Ascending aorta (tissue), 2 donors: ENCODE measurements around the gene IL1RN. TPM values are rescaled to one million over a fixed set of nuclear protein-coding genes. Genes with fewer than 3 reads are reported as not detected.

ENCODE experiments used
- DNase-seq, 2 donors: peaks; one replicate each; pipeline ENCODE4 v3.0.0-alpha.2; 2019; ENCODE audit warnings: low spot score in 2 of 2
- H3K27ac ChIP-seq, 2 donors: fragments of 200-600 bp; sonication (generic); one replicate each; pipeline ENCODE4 v1.5.1; 2016 to 2017; ENCODE audit warnings: mild to moderate bottlenecking in 1 of 2
- H3K27me3 ChIP-seq: fragments of 200-600 bp; sonication (generic); one replicate; pipeline ENCODE4 v1.5.1; 2017
- H3K36me3 ChIP-seq, 2 donors: fragments of 200-600 bp; sonication (generic); one replicate each; pipeline ENCODE4 v1.5.1; 2016
- H3K4me1 ChIP-seq, 2 donors: fragments of 200-600 bp; sonication (generic); one replicate each; pipeline ENCODE4 v1.5.1; 2016 to 2017; ENCODE audit warnings: mild to moderate bottlenecking in 1 of 2
- H3K4me3 ChIP-seq, 2 donors: fragments of 200-600 bp; sonication (generic); one replicate each; pipeline ENCODE4 v1.5.1; 2016 to 2017; ENCODE audit warnings: mild to moderate bottlenecking in 1 of 2
- H3K9me3 ChIP-seq, 2 donors: fragments of 200-600 bp; sonication (generic); one replicate each; pipeline ENCODE4 v1.5.1; 2016
- CTCF ChIP-seq, 3 experiments: fragments of 200-600 bp in 2 of 3; fragments of 450-650 bp in 1 of 3; sonication (generic) in 2 of 3; IDR thresholded peaks; one replicate each; pipeline ENCODE4 v1.5.1; 2016 to 2019; ENCODE audit warnings: antibody characterized with exemption in 3 of 3, mild to moderate bottlenecking in 1 of 3, moderate library complexity in 1 of 3
- intact Hi-C: fragments of 100-400 bp; cut with DNase I; formaldehyde crosslinking; loops from one replicate; pipeline ENCODE4 v1.15.1; 2023
- total RNA-seq: library from RNA; depleted of rRNA; stranded (reverse); fragments of >200 nt; gene quantifications from one replicate; pipeline ENCODE4 v1.1.0, GENCODE V29; 2016

The IL1RN gene
- total RNA-seq, 1 donor from 2014 or later, result not detected

- no peaks in the 10 kb centered on the region for H3K36me3 ChIP-seq
- no peak for TF ChIP-seq CTCF (IDR thresholded peaks at IDR 0.05)
- H3K9me3 ChIP-seq, result no peaks in the 10 kb centered on the region
- intact Hi-C loops, result no loop called here
- H3K27ac ChIP-seq, result no peak overlapping the region
- H3K27me3 ChIP-seq, result no peaks in the 10 kb centered on the region
- H3K4me3 ChIP-seq, result no peak overlapping the region
- no peaks in the 10 kb centered on the region for H3K4me1 ChIP-seq
- no peak for DNase-seq
These were observed 16.9 kb downstream of the IL1RN start for GRCh38 chr2:113144259-113144658.

- DNase-seq, result no peak
- Histone ChIP-seq H3K27ac (no peak overlapping the region), H3K4me1 (no peaks in the 10 kb centered on the region), H3K27me3 (no peaks in the 10 kb centered on the region), H3K4me3 (no peak overlapping the region), H3K9me3 (no peaks in the 10 kb centered on the region), H3K36me3 (no peaks in the 10 kb centered on the region)
- intact Hi-C loops, result no loop called here
- TF ChIP-seq CTCF (IDR thresholded peaks at IDR 0.05), result no peak
These were observed 21.5 kb downstream of the IL1RN start for GRCh38 chr2:113148606-113149552.

- Histone ChIP-seq H3K36me3 (no peaks in the 10 kb centered on the region), H3K27me3 (no peaks in the 10 kb centered on the region), H3K27ac (no peak overlapping the region), H3K4me1 (no peaks in the 10 kb centered on the region), H3K4me3 (no peak overlapping the region), H3K9me3 (no peaks in the 10 kb centered on the region)
- no peak for TF ChIP-seq CTCF (IDR thresholded peaks at IDR 0.05)
- intact Hi-C loops, result no loop called here
- no peak for DNase-seq
These were observed 22.3 kb downstream of the IL1RN start for GRCh38 chr2:113149553-113150257.

- no peak for TF ChIP-seq CTCF (IDR thresholded peaks at IDR 0.05)
- Histone ChIP-seq H3K9me3 (no peaks in the 10 kb centered on the region), H3K36me3 (no peaks in the 10 kb centered on the region), H3K27me3 (no peaks in the 10 kb centered on the region), H3K4me3 (no peak overlapping the region), H3K27ac (no peak overlapping the region), H3K4me1 (no peaks in the 10 kb centered on the region)
- intact Hi-C loops, result no loop called here
- no peak for DNase-seq
These were observed 22.8 kb downstream of the IL1RN start for GRCh38 chr2:113150258-113150601.

GRCh38 chr2:113155331-113155730, 27.9 kb downstream of the IL1RN start:
- Histone ChIP-seq H3K36me3 (no peaks in the 10 kb centered on the region), H3K4me1 (no peaks in the 10 kb centered on the region), H3K27me3 (no peaks in the 10 kb centered on the region), H3K9me3 (no peaks in the 10 kb centered on the region), H3K27ac (no peak overlapping the region), H3K4me3 (no peak overlapping the region)
- intact Hi-C loops, result no loop called here
- no peak for TF ChIP-seq CTCF (IDR thresholded peaks at IDR 0.05)
- no peak for DNase-seq
